Stimulated activated CD8-positive, alpha-beta memory T cell treated with anti-CD3 and anti-CD28 coated beads, Interleukin-15, amount 100 ng/mL, for 4 hours (primary cell): ENCODE results near the gene RRP15.

Experiments
- DNase-seq, 2 donors: peaks; one replicate each; pipeline ENCODE4 v3.0.0-alpha.2; 2020; ENCODE audit warnings: low read depth in 2 of 2

The RRP15 gene

GRCh38 chr1:218339267-218339831 is 54.3 kb downstream of the RRP15 start:
- DNase-seq, result no peak

- no peak for DNase-seq
Measured at GRCh38 chr1:218341325-218341724, 56.2 kb downstream of the RRP15 start.

DNA sequence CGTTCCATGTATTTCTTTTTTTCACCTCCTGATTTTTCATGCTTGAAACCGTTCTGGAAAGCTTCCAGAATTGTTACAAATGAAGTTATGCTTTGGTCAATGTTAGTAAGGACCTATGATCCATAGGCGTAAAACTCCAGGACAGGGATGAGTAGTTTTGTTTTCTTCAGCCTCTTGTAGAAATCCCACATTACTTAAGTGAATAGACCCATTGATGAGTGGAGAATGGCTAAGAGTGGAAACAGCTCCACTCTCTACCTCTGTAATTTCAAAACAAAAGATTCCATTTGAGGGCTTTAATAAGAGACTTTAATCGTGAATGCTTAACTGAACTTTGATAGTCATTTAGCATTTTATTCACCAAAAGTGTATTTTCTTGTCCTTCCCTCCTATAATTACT is 57.0 kb downstream of the RRP15 start:
- no peak for DNase-seq

DNA sequence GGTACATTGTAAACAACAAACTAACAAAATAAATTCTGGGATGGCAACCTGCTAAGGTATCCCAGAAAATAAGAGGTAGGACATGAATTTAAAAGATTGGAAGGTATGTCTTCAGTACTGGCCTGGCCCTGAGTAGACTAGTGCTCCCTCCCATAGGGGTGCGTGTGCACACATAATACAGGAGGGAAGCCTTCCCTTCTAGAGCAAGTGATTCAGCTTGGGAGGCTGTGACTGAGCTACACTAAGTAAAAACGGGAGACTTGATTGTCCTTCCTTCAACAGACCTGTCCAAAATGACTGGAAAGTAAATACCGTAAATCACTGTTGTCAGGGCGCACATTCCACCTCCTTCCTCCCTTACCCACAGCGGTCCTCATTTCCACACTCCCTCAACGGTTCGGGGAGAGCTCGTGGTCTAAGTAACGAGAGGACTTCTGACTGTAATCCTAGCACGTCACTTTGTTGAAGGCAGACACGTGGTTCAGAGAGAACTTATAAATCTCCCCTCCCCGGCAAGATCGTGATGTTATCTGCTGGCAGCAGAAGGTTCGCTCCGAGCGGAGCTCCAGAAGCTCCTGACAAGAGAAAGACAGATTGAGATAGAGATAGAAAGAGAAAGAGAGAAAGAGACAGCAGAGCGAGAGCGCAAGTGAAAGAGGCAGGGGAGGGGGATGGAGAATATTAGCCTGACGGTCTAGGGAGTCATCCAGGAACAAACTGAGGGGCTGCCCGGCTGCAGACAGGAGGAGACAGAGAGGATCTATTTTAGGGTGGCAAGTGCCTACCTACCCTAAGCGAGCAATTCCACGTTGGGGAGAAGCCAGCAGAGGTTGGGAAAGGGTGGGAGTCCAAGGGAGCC is 60.0 kb downstream of the RRP15 start, which contains the start of gene TGFB2:
TSS of gene TGFB2 (plus strand) at position 523 of the 859 bp plus-strand sequence. CDS start 1,366 bp downstream, outside the sequence.
- DNase-seq, result no peak

DNA sequence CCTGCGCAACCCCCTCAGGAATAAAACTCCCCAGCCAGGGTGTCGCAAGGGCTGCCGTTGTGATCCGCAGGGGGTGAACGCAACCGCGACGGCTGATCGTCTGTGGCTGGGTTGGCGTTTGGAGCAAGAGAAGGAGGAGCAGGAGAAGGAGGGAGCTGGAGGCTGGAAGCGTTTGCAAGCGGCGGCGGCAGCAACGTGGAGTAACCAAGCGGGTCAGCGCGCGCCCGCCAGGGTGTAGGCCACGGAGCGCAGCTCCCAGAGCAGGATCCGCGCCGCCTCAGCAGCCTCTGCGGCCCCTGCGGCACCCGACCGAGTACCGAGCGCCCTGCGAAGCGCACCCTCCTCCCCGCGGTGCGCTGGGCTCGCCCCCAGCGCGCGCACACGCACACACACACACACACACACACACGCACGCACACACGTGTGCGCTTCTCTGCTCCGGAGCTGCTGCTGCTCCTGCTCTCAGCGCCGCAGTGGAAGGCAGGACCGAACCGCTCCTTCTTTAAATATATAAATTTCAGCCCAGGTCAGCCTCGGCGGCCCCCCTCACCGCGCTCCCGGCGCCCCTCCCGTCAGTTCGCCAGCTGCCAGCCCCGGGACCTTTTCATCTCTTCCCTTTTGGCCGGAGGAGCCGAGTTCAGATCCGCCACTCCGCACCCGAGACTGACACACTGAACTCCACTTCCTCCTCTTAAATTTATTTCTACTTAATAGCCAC is 60.7 kb downstream of the RRP15 start:
- DNase-seq, result no peak

DNA sequence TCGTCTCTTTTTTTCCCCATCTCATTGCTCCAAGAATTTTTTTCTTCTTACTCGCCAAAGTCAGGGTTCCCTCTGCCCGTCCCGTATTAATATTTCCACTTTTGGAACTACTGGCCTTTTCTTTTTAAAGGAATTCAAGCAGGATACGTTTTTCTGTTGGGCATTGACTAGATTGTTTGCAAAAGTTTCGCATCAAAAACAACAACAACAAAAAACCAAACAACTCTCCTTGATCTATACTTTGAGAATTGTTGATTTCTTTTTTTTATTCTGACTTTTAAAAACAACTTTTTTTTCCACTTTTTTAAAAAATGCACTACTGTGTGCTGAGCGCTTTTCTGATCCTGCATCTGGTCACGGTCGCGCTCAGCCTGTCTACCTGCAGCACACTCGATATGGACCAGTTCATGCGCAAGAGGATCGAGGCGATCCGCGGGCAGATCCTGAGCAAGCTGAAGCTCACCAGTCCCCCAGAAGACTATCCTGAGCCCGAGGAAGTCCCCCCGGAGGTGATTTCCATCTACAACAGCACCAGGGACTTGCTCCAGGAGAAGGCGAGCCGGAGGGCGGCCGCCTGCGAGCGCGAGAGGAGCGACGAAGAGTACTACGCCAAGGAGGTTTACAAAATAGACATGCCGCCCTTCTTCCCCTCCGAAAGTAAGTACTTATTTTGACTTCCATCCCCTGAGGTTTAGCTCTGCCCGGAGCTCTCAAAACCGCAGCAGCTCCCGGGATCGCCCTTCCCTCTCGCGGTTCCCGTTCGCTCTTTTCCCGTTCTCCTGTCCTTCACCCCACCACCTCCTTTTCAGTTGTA is 61.5 kb downstream of the RRP15 start:
- DNase-seq, result no peak

- no peak for DNase-seq
Measured at GRCh38 chr1:218347336-218347722, 62.2 kb downstream of the RRP15 start.

DNA sequence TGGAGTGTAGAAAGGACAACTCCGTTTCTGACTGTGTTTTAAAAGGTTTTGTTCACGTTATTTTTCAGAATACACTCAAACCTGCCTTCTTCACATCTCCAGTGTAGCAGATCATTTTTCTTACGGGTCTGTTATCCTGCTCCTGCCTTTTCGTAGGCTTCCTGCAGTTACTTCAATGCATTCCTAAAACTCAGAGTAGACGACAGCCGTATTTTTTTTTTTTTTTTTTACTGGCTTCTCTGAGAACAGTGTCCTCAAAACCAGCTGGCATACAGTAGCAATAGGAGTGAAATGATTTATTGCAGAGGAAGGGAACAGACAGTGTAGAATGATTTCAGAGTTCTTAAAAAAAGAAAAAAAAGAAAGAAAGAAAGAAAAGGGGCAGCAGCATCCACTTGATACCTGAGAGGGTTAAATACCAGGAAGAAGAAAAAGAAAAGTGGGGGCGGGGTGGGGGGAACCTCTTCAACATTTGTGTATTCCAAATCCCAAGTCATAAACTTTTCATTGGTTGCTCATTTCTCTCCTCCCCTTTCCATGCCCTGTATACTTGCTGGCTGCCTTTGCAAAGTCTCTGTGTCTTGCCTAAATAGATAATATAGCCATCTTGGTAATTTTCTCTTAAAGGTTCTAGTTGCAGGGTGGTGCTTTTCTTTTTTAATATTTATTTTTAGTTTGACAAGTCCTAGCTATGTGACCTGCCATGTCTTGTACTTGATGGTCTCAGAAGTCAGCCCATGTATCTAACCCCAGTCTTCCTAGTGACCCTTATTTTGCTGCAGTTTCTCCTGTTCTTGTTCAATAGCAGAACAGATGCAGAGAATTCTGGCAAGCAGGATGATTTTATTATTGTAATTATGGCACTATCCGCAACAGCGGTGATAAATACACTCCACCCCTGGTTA is 62.9 kb downstream of the RRP15 start:
- no peak for DNase-seq

GRCh38 chr1:218348628-218349071 is 63.6 kb downstream of the RRP15 start:
- no peak for DNase-seq

DNA sequence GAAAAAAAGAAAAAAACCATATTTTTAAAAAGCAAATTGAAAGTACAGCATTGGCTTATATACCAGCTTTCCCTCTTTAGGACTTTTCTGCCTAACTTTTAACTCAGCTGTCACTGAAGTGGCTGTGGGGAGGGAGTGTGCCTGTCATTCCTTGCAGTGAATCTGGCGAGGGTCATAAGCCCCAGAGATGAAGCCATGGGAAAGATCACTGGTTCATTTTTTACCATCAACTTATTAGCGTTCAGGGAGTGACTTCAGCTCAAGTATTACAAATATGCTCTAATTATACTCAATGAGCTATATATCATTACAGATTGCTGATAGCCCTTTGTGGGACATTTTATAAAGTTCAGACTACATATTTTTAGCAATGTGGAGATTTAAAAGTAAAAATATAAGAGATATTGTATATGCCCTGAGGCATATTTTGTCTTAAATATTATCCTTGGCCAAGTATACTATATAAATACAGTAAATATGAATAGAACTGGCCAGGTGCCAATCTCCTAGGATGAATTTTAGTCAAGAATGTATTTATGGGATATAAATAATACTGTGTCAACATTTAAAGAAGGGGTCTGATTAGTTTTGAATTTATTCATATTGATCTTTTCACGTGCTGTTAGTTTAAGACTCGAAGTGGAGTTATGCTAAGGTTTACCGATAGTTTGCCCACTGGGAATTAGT is 64.4 kb downstream of the RRP15 start:
- DNase-seq, result no peak

DNA sequence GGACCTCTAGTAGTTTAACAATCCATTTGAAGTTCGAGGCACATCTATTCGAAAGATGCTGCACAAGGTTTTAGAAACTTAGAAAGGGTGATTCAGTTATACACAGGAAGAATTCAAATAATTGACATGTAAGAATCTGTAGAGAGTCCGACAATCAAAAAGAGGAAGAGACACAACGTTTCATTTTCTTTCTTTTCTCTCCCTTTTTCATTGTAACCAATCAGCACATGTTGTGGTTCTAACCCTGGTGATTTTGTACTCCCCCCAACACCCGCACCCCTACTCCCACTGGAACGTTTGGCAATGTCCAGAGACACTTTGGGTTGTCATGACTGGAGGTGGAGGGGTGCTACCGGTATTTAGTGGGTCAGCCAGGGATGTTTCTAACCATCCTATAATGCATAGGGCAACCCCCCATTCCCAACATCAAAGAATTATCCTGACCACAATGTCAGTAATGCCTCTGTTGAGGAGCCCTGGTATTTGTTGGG is 65.0 kb downstream of the RRP15 start:
- DNase-seq, result no peak

DNA sequence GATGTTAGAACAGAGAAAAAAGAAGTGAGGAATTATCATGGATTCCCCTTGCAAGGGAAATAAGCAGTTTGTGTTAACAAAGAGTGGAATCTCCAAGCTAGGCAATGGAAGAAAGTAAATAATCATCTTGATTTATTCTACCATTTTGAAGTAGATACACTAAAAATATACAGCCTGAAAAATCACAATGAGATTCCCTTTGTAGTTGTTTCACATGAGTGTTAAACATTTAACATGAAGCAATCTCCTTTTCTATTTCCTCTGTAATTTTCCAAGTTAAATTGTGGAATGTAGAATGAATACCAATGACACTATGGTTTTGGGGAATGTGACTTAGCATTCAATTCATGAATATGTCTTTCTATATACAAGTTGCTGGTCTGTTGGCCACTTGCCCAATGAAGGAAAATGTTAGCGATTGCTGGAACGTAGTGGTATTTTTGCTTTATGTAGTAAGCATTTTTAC is 65.7 kb downstream of the RRP15 start:
- no peak for DNase-seq

DNA sequence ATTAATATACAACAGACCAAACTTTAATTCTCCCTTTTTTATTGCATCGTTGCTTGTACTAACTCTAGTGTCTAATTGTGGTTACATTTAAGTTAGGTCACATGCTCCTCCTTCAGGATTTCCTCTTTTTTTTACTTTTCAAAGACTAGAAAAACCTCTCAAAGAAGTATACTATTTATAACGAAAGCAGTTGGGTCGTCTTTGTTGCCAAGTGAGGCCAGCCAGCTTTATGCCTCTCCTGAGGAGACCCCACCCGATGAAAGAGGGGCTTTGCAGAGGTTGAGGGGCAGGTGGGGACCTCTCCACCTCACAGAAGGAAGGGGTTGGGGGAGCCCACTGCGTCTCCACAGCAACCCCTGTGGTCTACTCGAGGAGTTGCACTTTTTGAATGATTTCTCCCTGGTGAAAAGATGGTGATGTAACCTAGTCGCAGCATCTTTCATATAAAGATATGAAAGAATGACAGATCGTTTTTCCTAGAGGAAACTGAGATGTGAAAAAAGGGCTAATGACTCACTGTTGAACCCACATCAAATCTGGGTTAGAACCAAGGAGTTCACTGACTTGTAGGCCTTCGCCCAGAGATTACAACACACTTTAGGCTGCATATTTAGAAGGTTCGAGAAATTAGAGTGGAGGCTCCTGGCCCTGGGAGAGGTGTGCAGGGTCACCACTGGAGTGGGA is 66.4 kb downstream of the RRP15 start:
- DNase-seq, result no peak

DNA sequence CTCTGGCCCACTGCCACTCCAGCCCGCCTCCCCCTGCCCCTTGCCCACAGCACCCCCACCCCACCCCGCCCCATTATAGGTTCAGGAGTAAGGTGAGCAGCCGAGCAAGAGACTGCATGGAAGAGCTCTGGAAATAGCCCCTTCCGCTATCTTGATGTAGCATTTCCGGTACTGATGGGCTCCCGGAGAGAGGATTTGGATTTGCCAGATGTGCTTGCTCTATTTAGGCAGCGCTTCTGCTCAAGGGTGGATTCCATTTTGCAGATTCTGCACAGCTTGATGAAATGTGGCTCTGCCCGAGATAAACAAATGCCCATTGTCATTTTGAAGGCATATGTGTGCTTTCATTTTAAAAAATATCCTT is 67.0 kb downstream of the RRP15 start:
- DNase-seq, result no peak

DNA sequence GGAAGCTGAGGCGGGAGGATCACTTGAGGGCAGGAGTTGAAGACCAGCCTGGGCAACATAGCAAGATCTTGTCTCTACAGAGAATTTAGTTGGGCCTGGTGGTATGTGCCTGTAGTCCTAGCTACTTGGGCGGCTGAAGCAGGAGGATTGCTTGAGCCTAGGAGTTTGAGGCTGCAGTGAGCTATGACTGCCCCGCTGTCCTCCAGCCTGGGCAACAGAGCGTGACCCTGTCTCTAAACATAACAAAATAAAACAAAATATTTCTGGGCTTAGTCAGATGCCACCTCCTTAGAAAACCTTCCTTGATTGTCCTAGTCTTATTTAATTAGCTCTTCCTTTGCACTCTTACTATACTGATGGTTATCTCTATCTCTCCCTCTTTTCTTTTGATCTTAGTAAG is 68.6 kb downstream of the RRP15 start:
- DNase-seq, result no peak

DNA sequence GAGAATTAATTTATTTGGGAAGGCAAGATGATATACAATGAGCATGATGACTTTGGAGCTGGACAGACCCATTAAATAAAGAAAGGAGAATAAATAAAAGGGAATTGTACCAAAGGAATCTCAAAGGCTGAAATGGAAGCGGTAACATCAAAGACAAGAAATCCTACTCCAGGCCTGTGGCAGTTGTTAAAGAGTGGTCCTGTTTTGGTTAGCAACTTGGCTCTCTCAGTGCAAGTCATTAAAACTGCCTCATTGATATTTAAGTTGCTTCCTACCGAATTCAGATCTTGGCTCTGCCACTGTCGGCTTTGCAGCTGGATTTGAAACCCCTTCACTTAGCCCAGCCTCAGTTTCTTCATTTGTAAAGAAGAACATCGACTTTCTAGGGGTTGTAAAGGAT is 70.2 kb downstream of the RRP15 start:
- DNase-seq, result no peak

- DNase-seq, result no peak
Measured at GRCh38 chr1:218357211-218357892, 72.3 kb downstream of the RRP15 start.

DNA sequence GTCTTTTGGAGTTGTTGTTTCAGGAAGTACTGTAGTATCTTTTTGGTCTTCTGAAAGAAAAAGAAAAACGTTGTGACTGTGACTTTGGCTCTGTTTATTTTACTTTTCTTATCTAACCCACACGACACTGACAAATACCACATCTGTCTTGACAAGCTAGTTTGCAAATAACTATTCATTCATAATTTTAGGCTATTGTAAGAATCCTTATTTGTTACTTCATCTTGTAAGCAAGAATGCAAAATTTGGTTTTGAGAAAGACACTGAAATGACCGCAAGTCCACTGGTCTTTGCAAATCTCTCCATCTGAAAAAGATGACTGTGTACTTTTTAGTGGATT is 72.8 kb downstream of the RRP15 start:
- DNase-seq, result no peak
